Activated T-cell treated with anti-CD3 and anti-CD28 coated beads, Interleukin-2, amount 50 U/mL, for 4 hours (primary cell): ENCODE data around the gene ADAMTS12. TPM values are rescaled to one million over a fixed set of nuclear protein-coding genes. Genes with fewer than 3 reads are reported as not detected.
"Not testable (repeated sequence)": the region's sequence is repeated elsewhere in the genome, so short reads cannot be mapped to it uniquely, and the experiment has no call there.

ENCODE experiments used
- ATAC-seq, 2 donors: fragments of 200-7000 bp; cut with Tn5 transposase; one replicate each; pipeline ENCODE4 v1.10.0; 2021
- DNase-seq: peaks from one replicate; pipeline ENCODE4 v3.0.0-alpha.2; 2020
- H3K27me3 Mint-ChIP-seq: one replicate; pipeline ENCODE4 v1.8.0; 2021; ENCODE audit warnings: low read depth, mixed read lengths
- H3K36me3 Mint-ChIP-seq: one replicate; pipeline ENCODE4 v1.8.0; 2022; ENCODE audit warnings: mixed read lengths; ENCODE audit not compliant: insufficient read depth
- H3K4me1 Mint-ChIP-seq: one replicate; pipeline ENCODE4 v1.8.0; 2021; ENCODE audit warnings: low read depth, mixed read lengths
- H3K4me3 Mint-ChIP-seq: one replicate; pipeline ENCODE4 v1.8.0; 2021; ENCODE audit warnings: mild to moderate bottlenecking, moderate library complexity, mixed read lengths
- H3K9me3 Mint-ChIP-seq: one replicate; pipeline ENCODE4 v1.8.0; 2021; ENCODE audit warnings: mixed read lengths
- total RNA-seq, 3 donors: library from RNA; stranded (reverse); gene quantifications; one replicate each; pipeline ENCODE4 v1.2.1, GENCODE V29; 2021

ADAMTS12 gene
- total RNA-seq, 3 donors from 2014 or later: 0.03 TPM; not detected in 2

DNA sequence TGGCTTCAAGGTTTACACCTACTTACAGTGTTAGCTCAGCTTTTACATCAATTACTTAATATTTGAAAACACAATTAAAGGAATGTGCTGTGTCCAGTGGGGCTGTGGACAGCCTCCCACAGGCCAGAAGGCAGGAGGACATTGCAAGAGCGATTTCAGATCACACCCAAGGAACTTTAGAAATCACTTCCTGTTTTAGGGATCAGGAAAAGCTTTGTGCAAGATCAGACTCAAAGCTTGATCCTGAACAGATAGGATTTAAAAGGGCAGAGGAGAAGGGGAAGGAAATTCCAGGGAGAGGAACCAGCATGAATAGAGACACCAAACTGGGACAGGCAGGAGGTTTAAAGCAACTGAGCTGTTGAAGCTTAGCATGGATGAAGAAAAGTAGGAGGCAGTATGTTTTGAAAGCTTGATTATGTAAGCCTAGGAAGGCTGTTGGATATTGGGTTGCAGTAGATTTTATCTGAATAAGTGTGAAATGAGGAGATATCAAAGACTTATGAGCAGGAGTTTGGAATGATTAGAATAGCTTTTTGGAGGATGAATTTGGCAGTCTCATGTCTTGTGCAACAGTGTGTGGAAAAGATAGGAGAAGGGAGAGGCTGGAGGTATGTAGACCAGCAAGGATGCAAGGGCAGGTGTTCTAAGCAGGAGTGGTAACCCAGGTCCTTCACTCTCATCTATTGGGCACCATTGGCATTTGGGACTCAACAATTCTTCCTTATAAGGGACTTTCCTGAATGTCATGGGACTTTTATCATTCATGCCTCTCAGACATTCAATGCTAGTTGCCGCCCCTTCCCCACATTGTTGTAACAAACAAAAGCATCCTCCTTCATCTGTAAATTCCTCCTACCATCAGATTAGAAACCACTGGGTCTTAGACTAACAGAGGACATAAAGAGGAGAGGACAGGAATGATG is 327.5 kb downstream of the ADAMTS12 start:
- H3K4me3 Mint-ChIP-seq: no peak overlapping the region
- no peaks in the 10 kb centered on the region for H3K4me1 Mint-ChIP-seq
- DNase-seq (no peak), ATAC-seq (no peak)
- no peaks in the 10 kb centered on the region for H3K9me3 Mint-ChIP-seq
- peaks cover 2% of the 10 kb centered on the region for H3K27me3 Mint-ChIP-seq
- no peaks in the 10 kb centered on the region for H3K36me3 Mint-ChIP-seq

DNA sequence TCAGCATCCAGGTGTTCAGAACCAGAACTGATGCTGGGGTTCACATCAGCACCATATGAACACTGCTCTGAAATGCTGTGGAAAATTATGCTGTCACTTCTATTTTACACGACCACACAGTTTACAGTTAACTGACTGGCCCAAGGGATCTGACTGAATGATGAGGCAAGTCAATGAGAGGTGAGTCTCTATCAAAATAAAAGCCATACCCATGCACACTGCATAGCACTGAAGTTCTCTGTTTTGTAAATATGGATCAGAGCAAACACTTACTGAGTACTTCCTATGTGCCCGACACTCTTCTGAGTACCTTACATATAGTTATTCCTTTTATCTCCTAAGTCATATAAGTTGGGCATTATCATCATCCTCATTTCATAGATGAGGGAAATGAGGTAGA is 328.3 kb downstream of the ADAMTS12 start:
- no peak overlapping the region for H3K4me3 Mint-ChIP-seq
- no peaks in the 10 kb centered on the region for H3K9me3 Mint-ChIP-seq
- H3K4me1 Mint-ChIP-seq: no peaks in the 10 kb centered on the region
- ATAC-seq: no peak
- H3K36me3 Mint-ChIP-seq: no peaks in the 10 kb centered on the region
- H3K27me3 Mint-ChIP-seq: peaks cover 2% of the 10 kb centered on the region
- DNase-seq: no peak

DNA sequence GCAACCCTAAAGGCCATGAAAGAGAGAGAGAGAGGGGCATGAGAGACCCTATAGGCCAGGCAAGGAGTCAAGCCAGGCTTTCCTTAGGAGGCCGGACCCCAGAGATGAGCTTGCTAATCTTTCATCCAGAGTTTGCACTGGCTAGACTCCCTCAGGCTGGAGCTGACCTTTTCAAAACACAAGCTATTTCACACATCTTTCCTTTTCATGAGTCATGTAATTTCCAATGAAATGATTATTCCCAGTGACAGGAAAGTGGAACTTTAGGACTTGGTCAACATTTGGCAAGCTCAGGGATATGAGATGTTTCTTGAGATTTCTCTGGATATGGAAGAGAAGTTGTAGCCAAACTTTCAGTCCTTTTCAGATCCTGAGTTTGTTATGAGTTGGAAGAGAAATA is 333.3 kb downstream of the ADAMTS12 start:
- Mint-ChIP-seq H3K36me3 (no peaks in the 10 kb centered on the region), H3K27me3 (no peaks in the 10 kb centered on the region), H3K9me3 (no peaks in the 10 kb centered on the region), H3K4me3 (no peak overlapping the region), H3K4me1 (no peaks in the 10 kb centered on the region)
- DNase-seq (no peak), ATAC-seq (no peak)

DNA sequence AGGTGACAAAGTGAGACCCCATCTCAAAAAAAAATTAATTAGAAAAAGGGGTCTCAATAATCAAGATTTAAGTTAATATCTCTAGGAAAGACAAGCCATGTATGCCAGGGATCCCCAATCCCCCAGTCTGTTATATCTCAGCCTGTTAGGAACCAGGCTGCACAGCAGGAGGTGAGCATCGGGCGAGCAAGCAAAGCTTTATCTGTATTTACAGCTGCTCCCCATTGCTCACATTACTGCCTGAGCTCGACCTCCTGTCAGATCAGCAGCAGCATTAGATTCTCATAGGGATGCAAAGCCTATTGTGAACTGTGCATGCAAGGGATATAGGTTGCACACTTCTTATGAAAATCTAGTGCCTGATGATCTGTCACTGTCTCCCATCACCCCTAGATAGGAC is 334.2 kb downstream of the ADAMTS12 start:
- ATAC-seq: no peak
- Mint-ChIP-seq H3K27me3 (no peaks in the 10 kb centered on the region), H3K36me3 (no peaks in the 10 kb centered on the region), H3K9me3 (no peaks in the 10 kb centered on the region), H3K4me3 (no peak overlapping the region), H3K4me1 (no peaks in the 10 kb centered on the region)
- DNase-seq: no peak

DNA sequence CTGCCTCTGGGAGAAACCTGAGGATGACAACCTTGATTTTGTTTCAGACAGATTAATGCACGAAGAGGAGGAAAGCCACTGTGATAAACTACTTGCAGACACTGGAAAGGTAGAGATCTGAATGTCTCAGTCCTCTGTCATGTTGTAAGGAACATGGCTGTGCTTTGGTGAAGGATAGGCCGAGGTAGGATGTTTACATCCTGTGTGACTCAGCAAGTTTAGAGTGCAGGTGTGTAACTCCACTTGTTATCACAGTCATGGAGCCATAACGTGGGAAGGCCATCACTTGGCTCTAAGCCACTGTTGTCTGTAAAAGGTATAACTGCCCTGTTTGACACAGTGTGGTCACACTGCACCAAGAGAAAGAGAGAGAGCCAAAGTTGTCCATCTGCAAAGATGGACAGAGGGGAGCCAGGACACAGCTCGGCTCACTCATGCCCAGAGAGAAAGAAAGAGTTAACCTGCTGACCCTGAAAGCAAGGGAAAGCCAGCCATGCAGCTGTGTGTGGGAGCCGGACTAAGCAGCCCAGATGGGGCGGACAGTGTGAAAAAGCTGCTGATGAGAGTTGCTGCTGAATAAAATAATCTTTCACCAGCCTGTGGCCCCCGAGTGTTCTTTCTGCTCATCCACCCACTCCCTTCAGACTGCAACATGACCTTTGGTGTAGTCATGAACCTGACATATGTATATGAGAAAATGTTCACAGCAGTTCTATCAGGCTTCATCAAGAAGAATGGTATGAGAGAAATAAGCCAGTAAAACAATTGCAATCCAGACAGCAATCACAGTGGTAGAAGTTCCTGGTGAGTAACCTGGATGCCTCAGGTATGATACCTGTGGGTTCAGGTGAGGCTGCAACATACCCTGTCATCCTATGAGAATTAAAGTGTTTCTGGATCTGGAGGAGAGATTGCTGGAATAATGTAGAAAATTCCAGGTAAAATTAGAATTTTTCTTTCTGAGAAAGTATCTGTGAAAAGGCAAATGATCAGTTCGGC is 335.2 kb downstream of the ADAMTS12 start:
- Mint-ChIP-seq H3K9me3 (no peaks in the 10 kb centered on the region), H3K27me3 (no peaks in the 10 kb centered on the region), H3K4me1 (no peaks in the 10 kb centered on the region), H3K36me3 (no peaks in the 10 kb centered on the region), H3K4me3 (no peak overlapping the region)
- DNase-seq (no peak), ATAC-seq (no peak)

DNA sequence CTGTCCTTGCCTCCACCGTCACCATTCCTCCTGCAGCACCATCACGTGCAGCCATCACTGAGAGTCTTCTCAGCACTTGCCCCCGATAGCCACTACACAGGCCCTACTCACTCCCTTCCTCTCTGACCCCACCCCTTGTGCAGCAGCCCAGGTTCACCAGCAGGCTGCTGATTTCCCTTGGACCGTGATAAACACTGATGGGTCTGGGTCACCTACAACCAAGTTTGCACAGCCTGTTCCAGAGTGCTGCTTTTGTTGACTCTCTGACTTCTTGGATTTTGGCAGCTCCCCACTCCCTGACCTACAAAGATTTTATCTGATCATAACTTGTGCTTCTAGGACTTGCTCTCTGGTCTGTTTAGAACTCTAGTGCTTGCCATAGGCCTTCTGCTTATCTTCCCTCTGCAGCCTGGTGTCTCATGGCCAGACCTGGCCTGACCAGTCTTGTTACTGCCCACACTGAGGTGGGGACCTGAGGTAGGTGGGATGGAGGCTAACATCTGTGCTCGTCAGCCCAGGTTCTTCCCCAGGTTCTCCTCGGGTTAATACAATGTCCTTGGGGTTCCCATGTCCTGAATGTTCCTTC is 341.7 kb downstream of the ADAMTS12 start:
- no peak for ATAC-seq
- Mint-ChIP-seq H3K36me3 (no peaks in the 10 kb centered on the region), H3K9me3 (no peaks in the 10 kb centered on the region), H3K27me3 (no peaks in the 10 kb centered on the region), H3K4me1 (no peaks in the 10 kb centered on the region), H3K4me3 (no peak overlapping the region)
- DNase-seq: no peak

DNA sequence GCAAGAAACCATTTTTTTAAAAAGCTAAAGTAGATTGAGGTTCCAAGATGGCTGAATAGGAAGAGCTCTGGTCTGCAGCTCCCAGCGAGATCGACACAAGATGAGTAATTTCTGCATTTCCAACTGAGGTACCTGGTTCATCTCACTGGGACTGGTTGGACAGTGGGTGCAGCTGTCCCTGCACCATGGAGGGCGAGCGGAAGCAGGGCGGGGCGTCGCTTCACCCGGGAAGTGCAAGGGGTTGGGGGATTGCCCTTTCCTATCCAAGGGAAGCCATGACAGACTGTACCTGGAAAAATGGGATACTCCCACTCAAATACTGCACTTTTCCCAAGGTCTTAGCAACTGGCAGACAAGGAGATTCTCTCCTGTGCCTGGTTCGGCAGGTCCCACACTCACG is 352.0 kb downstream of the ADAMTS12 start:
- H3K4me1 Mint-ChIP-seq, ATAC-seq, H3K27me3 Mint-ChIP-seq, H3K36me3 Mint-ChIP-seq, H3K4me3 Mint-ChIP-seq, DNase-seq, H3K9me3 Mint-ChIP-seq: not testable (repeated sequence)

DNA sequence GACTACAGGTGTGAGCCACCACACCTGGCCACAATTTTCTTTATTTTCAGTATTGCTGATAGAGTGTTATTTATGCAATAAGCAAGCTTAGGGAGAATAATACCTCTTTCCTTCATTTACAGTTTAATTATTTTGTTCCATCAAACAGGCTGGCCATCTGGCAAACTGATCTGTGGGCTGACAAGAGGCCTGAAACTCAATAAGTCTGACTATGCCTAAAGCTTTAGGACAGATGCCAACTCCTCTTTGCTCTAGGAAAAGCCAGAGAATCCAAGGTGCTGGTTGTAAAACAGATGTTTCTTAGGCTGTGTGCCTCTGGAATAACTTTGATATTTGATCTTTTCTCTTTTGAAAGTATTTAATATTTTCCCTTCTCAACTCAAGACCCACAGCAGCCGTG is 352.6 kb downstream of the ADAMTS12 start:
- H3K4me3 Mint-ChIP-seq: no peak overlapping the region
- no peaks in the 10 kb centered on the region for H3K36me3 Mint-ChIP-seq
- H3K4me1 Mint-ChIP-seq: no peaks in the 10 kb centered on the region
- no peaks in the 10 kb centered on the region for H3K9me3 Mint-ChIP-seq
- ATAC-seq (no peak), DNase-seq (no peak)
- H3K27me3 Mint-ChIP-seq: peaks cover 10% of the 10 kb centered on the region

DNA sequence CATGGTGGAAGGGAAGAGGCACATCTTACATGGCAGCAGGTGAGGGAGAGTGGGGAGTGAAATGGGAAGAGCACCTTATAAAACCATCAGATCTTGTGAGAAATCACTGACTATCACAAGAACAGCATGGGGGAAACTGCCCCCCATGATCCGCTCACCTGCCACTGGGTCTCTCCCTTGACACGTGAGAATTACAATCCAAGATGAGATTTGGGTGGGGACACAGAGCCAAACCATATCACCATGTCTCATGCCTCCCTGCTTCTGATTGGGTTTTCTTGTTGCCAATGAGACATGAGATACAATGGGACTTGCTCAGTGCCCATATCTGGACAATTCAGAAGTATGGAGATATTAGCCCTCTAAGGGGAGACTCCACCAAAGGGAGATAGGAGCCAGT is 353.6 kb downstream of the ADAMTS12 start:
- Mint-ChIP-seq H3K4me1 (no peaks in the 10 kb centered on the region), H3K9me3 (no peaks in the 10 kb centered on the region), H3K4me3 (no peak overlapping the region), H3K27me3 (peaks cover 10% of the 10 kb centered on the region), H3K36me3 (no peaks in the 10 kb centered on the region)
- DNase-seq: no peak
- ATAC-seq: no peak

DNA sequence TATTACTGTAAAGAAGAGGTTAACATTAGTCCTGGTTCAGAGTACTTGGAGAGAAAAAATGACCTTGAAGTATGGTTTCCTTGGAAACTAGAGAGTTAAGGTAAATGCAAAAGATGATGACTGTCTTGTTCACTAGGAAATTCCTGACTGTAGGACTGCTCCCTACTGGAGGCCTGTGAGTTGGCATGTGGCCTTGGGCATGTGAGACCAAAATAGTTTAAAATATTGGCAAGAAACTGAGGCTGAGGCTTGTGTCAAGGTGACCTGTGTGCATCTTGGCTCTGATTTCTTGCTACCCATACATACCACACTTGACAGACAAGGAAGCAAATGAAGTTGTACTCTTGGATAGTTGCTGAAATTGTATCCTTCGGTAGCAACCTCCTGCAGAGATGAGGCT is 354.6 kb downstream of the ADAMTS12 start:
- H3K27me3 Mint-ChIP-seq: peaks cover 10% of the 10 kb centered on the region
- no peaks in the 10 kb centered on the region for H3K4me1 Mint-ChIP-seq
- H3K4me3 Mint-ChIP-seq: no peak overlapping the region
- H3K9me3 Mint-ChIP-seq: no peaks in the 10 kb centered on the region
- ATAC-seq: no peak
- H3K36me3 Mint-ChIP-seq: no peaks in the 10 kb centered on the region
- DNase-seq: no peak

DNA sequence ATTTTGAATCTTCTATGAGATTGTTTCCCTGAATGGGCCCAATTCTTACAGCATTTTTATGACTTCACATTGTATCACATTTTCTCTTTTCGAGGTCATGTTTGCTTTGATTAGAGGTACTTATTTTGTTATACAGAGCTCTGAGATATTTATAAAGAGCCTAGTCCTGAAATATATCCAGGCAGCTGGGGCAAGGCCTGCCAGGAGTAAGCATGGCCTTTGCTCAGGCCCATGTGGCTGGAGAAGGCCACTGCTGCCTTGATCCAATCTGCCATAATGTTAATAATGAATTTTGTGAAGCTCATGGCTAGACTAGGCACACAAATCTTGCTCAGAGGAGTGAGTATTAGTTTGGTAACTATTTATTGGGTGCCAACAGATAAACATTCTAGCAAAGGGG is 355.0 kb downstream of the ADAMTS12 start:
- ATAC-seq: no peak
- H3K27me3 Mint-ChIP-seq: peaks cover 10% of the 10 kb centered on the region

DNA sequence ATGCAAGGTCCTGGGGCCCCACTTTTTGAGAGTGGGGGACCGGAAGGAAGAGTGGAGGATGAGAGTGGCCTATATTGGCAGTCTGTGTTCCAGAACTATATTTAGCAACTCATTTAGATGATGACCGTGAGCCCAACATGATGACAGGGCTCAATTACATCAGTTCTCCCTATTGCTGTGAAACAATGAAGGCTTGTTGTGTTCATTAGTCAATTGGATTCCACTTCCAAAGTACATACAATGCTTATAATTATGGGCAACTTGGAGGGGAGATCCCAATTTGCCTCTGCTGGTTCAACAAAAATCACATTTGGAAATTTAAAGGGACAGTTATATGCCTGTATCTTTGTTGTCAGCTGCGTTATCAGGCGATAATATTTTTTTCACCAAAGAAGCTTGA is 360.0 kb downstream of the ADAMTS12 start:
- H3K27me3 Mint-ChIP-seq: peaks cover 4% of the 10 kb centered on the region
- no peaks in the 10 kb centered on the region for H3K9me3 Mint-ChIP-seq
- DNase-seq (no peak), ATAC-seq (no peak)
- H3K36me3 Mint-ChIP-seq: no peaks in the 10 kb centered on the region
- no peaks in the 10 kb centered on the region for H3K4me1 Mint-ChIP-seq
- no peak overlapping the region for H3K4me3 Mint-ChIP-seq

More for the DNA sequence above, 355.0 kb downstream of the ADAMTS12 start:
- H3K4me1 Mint-ChIP-seq: no peaks in the 10 kb centered on the region
- H3K9me3 Mint-ChIP-seq: no peaks in the 10 kb centered on the region
- DNase-seq: no peak
- H3K4me3 Mint-ChIP-seq: no peak overlapping the region
- no peaks in the 10 kb centered on the region for H3K36me3 Mint-ChIP-seq

DNA sequence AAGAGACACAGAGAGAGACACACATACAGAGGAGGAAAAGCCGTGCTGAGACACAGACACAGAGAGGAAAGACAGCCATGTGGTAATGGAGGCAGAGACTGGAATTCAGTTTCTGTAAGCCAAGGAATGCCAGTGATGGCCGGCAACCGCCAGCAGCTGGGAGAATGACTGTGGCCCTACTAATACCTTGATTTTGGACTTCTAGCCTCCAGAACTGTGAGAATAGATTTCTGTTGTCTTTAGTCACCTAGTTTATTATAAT is 360.8 kb downstream of the ADAMTS12 start:
- DNase-seq: no peak
- Mint-ChIP-seq H3K4me1 (no peaks in the 10 kb centered on the region), H3K27me3 (peaks cover 4% of the 10 kb centered on the region), H3K4me3 (no peak overlapping the region), H3K9me3 (no peaks in the 10 kb centered on the region), H3K36me3 (no peaks in the 10 kb centered on the region)
- no peak for ATAC-seq

DNA sequence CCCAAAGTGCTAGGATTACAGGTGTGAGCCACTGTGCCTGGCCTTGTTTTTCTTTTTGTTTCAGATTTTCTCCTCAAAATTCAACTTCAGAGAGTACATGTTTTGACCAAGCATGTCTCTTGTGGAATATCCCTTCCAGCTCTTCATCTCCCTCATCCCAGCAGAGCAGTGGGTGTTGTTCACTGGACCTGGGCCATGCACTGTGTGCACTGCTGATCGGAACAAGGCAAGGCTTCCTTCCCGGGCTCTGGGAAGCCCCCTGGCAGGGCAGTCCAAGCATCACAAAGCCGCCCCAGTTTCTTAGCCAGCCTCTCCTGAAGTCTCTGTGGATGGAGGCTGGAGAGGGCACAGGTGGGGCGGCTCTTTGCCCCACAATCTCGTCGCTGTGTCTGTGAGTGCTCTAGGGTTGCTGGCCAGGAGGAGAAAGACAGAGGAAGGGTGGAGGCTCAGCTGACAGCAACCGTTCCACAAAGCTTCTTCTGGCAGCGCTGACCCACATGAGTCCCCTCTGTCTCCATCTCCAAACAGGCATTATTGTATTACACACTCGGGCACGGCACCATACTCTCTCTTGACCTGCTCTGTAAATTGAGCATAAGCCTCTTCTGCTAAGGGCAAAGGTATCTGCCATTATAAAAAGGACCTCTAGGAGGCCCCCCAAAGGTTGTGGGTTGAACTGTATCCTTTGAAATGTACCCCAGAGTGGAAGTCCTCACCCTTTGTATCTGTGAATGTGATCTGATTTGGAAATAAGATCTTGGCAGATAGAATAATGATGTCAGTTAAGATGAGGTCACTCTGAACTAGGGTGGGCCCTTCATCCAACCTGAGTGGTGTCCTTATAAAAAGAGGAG is 361.4 kb downstream of the ADAMTS12 start:
- H3K4me3 Mint-ChIP-seq: no peak overlapping the region
- no peaks in the 10 kb centered on the region for H3K4me1 Mint-ChIP-seq
- H3K9me3 Mint-ChIP-seq: no peaks in the 10 kb centered on the region
- H3K27me3 Mint-ChIP-seq: peaks cover 2% of the 10 kb centered on the region
- DNase-seq: no peak
- no peaks in the 10 kb centered on the region for H3K36me3 Mint-ChIP-seq
- no peak for ATAC-seq
